Activated CD4-positive, alpha-beta T cell treated with anti-CD3 and anti-CD28 coated beads, Interleukin-2, amount 50 U/mL, for 16 hours (primary cell): ENCODE measurements around the gene RHNO1.

Experiments
- DNase-seq: peaks from one replicate; pipeline ENCODE4 v3.0.0-alpha.2; 2020

RHNO1 gene, protein sequence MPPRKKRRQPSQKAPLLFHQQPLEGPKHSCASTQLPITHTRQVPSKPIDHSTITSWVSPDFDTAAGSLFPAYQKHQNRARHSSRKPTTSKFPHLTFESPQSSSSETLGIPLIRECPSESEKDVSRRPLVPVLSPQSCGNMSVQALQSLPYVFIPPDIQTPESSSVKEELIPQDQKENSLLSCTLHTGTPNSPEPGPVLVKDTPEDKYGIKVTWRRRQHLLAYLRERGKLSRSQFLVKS

DNA sequence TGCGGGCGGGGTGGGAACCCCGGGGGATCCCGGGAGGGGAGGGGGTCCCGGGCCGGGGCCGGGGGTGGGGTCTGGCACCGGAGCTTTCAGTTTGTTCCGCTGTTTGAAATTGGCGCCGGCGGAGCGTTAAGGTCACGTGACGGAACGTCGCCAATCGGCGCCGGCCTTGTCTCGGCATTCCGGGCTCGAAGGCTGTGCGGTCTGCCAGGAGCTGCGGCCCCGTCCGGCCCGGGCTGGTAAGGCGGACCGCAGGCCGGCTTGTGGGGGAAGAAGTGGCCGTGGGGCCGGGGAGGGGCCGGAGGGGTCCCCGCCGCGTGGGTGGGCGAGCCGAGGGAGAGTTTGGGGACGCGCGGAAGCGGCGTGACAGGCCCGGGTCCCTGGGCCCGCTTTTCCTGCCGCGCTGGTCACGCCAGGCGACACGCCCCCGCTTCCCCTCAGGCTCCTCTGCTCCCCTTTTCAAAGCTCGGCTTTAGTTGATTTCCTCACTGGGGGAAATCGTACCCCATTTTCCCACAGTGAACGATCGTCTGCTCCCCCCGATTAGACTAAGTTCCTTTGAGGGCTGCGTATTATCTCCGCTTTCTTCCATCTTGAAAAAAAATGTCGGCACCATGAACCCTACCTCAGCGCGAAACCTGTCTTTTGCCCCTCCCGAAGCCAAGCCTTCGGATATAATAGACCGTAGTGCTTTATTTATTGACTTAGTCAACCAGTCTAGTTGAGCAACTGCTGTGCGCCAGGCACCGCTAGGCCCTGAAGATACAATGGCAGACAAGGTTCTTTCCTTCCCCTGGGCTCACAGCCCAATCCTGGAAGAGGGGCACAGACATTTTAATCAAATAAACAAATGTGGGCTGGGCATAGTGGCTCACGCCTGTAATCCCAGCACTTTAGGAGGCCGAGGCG lies at the start of gene RHNO1, which contains the start of gene FOXM1:
RHNO1 (plus strand) TSS at position 177 of the 906 bp plus-strand sequence. CDS start 8,144 bp downstream, outside the sequence.
FOXM1 (minus strand) TSS at position 128 of the 906 bp plus-strand sequence. CDS start 2,696 bp downstream, outside the sequence.
- peak; percentile 90 for DNase-seq

DNA sequence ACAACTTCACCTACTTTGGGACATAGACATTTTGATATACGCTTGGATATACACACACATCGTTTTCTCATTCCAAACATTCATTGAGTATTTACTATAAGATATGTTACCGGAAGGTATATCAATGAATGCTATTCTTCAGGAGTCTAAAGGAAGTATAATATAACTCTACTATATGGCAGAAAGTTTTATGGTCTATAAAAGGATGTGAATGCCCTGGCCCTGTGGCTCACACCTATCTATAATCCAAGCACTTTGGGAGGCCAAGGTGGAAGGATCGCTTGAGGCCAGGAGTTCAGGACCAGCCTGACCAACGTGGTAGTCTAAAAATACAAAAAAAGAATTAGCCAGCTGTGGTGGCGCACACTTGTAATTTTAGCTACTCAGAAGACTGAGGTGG lies 47.7 kb upstream of the RHNO1 start:
- DNase-seq, result no peak

DNA sequence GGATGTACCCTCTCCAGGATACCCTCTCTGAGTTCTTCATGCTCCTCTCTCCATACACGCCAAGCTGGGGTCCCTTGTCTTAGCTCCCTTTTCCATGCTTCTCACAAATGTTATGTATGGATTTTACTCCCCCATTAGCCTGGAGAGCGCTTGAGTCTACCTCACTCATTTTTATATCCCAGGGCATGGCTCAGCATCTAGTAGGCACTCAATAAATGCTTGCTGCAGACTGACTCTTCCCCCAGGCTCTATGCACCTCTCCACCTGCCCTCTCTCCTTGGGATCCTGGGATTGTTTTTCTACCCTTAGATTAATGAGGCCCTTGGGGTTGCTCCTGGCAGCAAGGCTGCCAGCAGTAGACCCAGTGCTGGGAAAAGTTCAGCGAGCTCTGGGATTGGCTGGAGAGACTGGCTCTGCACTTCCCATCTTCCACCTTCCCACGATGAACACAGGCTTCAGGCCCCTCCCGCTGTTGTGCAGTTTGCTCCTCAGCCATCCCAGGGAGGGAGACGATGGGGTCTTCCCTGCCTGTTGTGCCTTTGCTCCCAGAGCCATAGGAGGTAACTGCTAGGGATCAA lies 44.4 kb upstream of the RHNO1 start:
- no peak for DNase-seq

DNA sequence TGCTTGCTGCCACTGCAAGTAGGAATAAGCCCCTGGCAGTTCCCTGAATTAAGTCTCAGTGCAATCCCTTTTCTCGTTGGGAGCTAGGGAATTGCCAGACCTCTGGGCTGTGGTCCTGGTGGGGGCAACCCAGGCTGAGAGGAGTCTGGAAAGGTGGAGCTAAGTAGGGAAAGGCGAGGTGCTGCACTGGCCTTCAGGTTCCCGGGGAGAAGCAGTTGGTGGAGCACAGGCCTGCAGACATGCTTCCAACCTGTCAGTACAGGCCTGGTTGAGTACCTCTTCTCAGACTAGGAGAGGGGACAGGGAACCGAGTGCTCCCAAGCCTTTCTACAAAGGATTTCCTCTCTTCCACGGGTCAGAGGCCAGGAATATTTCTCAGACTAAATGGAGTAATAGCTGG lies 43.7 kb upstream of the RHNO1 start:
- no peak for DNase-seq

DNA sequence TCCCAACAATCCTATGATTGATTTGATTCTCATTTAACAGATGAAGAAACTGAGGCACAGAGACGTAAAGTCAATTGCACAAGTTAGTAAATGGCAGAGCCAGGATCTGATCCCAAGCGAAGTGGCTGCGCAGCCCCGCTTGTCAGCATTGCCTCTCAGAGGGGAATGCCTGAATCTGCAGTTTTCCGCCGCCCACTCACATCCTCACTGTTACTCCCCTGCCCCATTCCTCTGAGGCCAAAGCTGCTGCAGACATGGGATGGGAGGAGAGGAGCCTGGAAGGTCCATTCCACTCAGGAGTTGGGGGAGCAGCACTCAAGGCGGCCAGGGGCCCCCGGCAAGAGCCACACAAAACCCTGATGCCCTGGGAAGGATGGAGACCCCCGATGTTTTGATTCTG lies 43.2 kb upstream of the RHNO1 start:
- no peak for DNase-seq

DNA sequence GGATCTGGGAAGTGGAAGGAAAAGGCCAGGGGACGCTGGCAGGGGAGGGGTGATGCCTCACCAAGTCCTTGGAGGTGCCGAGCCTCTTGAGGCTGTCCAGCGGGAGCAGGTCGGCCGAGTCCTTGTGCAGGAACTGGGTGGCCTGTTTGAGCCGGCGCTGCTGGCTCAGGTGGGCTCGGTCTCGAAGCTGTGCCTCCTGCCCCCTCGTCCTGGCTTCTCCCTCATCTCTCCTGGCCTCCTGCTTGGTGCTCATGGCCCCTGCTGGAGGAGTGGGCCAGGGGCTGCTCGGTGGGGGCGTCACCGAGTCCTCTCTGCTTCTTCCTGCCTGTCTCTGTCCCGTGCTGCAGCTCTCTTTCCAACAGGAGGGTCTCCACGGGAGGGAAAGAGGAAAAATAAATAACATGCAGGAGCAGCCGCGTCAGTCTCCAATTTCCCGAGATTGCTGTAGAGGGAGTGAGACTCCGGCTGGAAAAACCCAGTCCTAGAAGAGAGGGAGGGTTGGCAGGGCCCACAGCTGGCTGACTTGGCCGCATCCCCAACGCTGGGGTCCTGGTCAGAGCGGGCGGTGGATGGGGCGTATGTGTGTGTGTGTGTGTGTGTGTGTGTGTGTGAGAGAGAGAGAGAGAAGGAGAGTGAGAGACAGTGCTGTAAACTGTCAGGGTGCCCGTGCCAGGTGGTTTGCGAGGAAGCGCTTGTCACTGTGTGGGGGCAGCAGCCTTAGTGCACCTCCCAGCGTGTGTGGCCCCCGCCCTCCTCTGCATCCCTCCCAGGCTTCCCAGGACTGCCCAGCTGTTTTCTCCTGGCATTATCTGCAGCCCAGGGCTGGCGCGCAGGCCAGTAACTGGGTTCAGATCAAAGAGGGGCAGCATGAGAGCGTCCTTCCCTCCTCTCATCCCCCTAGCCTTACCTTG lies 42.2 kb upstream of the RHNO1 start, which contains the start of gene NRIP2:
NRIP2 (minus strand) TSS at position 455 of the 911 bp plus-strand sequence; CDS start at position 403, 52 bp downstream.
- no peak for DNase-seq

DNA sequence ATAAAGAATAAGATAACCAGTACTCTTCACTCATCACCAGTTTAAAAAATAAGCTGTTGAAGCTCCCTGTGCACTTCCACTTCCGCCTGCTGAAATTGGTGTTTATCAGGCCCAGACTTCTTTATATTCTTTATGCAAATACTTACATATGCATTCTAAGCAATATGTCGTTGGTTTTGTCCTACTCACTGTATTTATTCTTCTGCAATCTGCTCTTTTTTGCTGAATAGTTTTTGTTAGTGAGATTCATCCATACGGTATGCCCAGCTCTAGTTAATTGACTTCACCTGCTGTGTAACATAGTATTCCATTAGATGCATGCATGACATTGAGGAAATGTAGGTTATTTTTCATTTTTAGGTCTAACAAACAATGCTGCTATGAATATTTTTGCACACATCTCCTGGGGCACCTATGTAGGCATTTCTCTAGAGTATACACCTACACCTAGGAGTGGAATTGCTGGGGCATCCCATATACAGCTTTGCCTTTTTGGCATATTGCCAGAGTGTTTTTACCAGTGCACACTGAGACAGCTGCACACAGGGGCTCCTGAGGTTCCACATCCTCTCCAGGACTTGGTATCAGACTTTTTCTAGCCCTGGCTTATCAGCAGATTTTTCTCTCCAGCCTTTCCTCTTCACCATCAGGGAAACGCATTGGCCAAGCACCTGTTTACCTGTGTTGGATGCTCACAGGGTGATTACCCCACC lies 41.2 kb upstream of the RHNO1 start:
- no peak for DNase-seq

DNA sequence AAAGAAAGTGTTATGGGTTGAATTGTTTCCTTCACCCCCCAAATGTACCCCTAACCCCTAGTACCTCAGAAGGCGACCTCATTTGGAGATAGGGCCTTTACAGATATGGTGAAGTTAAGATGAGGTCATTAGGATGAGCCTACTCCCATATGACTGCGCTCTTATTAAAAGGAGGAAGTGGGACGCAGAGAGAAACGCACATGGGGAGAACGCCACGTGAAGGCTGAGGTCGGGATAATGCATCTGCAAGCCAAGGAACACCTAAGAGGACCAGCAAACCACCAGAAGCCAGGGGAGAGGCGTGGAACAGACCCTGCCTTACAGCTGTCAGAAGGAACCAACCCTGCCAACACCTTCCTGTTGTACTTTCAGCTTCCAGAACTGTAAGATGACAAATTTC lies 40.4 kb upstream of the RHNO1 start:
- no peak for DNase-seq

DNA sequence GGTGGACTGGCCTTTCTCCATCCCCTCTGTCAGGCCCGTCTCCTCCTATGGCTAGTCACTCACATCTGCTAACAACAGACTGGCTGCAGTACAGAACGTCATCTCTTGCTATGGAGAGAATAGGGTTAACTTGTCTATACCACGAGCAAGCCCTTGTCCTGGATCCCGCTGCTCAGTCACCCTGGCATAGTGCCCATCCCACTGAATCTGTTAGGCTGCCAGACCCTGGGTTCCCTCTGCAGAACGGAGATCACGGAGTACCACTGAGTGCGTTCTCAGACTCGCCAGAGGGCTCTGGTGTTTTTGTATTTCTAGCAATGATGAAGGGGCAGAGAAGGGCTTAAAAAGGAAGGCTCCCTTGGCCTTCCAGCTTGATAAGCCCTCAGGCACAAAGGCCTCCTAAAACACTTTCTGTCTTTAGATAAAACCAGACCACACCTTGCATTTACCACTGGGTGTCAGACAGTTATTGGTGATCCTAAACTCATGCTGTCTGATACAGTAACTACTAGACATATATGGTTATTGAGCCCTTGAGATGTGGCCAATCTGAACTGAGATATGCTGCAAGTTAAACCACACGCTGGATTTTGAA lies 35.9 kb upstream of the RHNO1 start:
- DNase-seq, result no peak

DNA sequence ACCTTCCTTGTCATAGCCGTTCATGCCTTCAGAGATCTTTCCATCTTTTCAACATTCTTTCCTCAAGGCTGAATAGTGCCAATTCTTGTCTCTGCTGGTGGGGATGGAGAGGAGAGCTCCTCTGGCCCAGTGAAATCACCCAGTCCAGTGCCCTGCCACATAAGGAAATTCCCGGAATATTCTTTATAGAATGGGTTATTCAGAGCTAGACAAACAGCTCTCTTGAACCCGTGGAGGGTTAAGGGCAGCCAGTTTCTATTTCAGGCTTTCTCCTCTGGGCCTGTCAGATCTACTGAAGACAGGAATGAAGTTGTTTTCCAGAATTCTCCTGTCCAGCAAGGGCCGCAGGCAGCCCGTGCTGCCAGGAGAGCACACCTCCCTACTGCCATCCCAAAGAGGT lies 34.1 kb upstream of the RHNO1 start:
- DNase-seq, result no peak

DNA sequence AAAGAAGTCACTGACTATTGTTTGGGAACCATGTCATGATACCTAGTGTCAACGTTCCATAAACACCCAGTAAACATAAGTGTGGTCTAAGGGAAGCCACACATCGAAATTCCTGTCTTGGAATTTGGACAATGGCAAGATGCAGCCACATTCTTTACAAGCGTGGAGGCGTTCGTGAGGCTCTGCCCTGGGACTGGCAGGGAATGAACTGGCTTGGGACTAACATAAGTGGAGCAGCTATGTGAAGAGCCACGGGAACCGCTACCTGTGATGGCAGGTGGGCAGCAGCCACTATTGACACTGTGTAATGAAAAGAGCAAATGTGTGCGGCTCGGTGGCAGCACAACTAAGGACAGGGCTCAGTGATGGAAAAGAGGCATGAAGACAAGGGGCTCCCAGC lies 32.2 kb upstream of the RHNO1 start:
- no peak for DNase-seq

DNA sequence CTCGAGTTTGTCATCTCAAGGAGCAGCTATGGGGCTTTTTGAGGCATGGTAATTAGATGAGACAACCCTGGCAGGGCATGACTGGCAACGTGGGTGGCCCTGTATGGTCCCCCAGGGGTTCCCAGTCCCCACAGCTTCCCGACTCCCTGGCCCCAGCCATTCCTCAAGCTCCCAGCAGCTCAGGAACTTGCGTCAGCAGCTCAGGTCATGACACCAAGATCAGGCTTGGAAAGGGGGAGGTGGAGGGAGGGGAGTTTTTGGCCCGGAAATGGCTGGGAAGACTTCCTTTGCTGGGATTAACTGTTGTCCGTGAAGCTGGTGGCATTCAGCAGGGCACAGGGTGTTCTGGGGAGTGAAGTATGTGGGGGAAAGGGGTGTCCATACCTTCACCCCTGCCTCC lies 31.7 kb upstream of the RHNO1 start:
- no peak for DNase-seq

DNA sequence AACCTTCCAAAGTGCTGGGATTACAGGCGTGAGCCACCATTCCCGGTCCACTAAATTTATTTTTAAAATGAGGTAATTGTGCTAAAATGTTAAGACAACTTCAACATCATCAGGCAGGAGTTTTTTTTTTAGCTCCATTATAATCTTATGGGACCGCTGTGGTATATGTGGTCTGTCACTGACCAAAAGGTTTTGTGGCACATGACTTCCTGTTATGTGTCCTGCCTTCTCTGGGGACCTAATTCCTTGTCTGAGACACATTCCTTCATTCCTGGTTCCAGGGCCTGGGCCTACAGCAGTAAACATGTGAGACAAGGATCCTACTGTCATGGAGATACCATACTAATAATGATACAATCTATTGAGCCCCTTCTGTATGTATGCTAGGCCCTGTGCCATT lies 25.1 kb upstream of the RHNO1 start:
- DNase-seq, result no peak

DNA sequence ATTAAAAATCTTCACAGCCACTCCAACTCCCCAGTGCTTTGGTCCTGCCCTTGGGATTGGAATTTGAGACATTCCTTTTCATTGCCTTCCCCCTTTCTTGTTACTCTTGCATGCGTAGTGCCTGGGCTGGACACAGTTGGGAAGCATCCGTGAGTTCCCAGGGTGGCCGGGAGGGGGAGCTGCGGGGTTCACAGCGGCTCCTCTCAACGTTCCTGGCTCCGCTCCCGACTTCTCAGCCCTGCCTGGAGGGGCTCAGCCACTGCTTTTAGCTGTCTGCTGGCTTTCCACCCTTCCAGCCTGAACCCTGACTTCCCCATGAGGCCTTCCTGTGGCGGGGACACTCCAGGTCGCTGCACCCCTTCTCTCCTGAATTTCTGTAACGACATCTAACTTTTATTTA lies 23.4 kb upstream of the RHNO1 start:
- peak; percentile 42 for DNase-seq

DNA sequence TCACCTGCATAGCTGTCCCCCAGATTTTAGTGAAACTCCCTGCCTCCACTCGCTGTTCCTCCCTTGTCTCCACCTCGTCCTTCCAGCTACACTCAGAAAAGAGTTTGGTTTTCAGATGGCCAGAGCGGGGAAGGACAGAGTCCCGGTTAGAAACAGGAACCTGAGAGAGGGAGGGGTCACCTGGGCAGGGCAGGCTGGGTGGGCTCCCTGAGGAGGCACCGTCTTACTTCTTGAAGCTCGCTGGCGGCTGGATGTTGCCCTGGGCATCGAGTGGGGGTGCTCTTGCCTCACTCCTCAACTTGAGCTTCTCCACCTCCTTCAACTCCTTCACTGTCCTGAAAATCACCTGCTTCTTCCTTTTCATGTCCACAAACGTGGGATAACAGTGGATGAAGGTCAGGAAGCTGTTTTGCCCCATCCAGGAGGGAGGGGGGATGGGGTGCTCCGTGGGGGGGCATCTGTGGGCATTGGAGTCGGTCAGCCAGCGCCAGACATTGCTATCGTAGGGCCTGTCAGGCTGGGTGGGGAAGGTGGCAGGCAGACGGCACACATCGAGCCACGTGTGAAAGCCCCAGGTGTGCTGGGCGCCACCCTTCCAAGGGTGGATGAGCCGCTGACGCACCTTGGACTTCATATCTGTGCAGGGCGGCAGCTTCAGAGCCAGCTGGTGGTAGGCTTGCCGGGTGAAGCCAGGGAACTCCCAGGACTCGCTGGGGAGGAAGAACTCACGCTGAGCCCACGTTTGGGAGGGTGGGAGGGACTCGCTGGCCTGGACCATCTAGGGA lies 22.2 kb upstream of the RHNO1 start:
- no peak for DNase-seq

DNA sequence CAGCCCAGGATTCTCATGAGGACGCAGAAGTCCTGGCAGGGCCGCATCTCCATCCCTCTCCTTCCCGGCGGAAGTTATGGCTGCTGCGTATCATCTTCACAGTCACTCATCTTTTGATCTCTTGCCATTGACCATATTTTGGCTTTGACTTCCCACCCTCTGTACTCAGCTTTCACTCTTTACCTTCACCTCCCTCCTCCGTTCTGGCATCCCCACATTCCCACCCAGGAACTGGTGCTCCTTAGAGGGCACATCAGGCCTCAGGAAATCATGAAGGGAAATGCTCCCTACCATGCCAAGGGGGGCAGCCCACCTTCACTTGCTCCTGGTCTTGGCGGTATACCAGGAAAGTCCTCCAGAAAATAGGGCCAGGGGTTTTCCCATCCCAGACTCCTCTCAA lies 21.5 kb upstream of the RHNO1 start:
- no peak for DNase-seq

DNA sequence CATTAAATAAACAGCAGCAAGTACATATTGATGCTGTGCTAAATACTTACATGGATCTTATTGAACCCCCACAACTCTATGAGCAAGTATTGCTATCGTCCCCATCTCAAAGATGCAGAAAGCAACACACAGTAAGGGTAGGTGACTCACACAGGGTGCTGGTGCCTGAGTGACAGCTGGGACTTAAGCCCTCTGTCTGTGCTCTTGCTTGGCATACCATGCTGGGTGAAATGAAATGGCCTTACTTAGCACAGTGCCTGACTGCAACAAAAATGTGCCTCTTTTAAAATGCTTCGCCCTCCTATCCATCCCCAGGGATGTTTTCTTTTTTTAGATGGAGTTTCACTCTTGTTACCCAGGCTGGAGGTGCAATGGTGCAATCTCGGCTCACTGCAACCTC lies 21.0 kb upstream of the RHNO1 start:
- DNase-seq, result no peak

DNA sequence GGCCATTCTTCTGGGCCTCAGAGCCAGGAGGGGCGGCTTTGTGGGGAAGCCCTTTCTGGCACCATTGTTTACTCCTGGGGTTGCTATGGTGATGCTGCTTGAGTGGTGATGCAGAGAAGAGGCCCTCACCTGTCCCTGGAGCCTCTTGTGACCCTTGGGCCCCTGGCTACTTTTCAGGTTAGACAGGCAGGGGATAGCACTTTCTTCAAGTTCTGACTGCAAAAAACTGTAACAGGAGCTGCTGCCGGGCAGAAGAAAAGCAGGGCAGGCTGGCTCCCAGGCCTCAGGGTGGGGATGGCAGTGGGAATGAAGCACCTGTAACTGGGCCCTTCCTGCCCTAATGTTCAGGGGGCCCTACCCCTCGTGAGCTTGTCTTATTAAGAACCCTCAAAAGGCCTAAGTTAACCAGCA lies 20.0 kb upstream of the RHNO1 start, which contains the start of gene TEX52:
TEX52 (minus strand) TSS at position 19 of the 411 bp plus-strand sequence; CDS start at position 6, 13 bp downstream.
- no peak for DNase-seq

DNA sequence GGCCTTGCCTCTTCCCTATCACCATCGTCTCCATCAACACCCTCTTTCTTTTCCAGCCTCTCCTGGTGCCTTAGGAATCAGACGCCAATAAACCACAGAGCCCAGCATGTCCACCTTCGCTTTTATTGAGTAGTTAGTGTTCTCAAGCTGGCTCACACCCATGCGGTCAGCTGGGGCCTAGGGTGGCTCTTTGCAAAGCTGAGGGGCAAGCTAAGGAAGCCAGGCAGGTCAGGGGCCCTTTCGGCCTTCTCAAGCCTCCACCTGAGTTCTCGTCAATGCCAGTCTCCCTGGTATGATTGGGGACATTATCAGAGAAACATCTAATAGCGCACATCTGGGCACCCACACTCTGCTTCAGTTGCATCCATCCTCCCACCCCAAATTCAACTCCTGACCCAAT lies 19.4 kb upstream of the RHNO1 start:
- DNase-seq, result no peak

DNA sequence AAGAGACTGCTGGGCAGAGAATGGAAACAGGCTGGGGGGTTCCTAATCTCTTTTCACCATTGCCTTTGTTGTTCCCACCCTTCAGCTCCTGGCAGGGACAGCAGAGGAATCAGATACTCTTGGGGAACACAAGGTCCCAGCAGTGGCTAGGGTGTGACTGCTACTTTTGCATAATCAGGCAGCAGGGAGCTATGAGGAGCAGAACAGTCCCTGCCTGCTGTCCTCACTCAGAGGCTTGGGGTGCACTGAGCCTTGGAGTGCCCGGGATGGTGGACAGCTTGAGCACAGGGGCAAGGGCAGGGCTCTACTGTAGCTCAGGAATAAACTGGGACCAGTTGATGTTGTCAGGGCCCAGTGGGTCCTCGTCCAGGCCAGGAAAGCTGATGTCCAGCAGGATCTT lies 18.7 kb upstream of the RHNO1 start:
- DNase-seq, result no peak
